GM19395 (cell line): ENCODE data around the gene PARP14.

Experiments
- ATAC-seq: cut with Tn5 transposase; IDR thresholded peaks from one replicate; pipeline ENCODE4 v1.9.1; 2021; ENCODE audit warnings: mild to moderate bottlenecking, moderate library complexity; ENCODE audit not compliant: unreplicated experiment

The PARP14 gene

GRCh38 chr3:122767540-122768372 is 87.1 kb downstream of the PARP14 start:
- no peak for ATAC-seq

- ATAC-seq, result no peak
These were observed 90.0 kb downstream of the PARP14 start for GRCh38 chr3:122770521-122771202.

GRCh38 chr3:122772827-122773226 is 92.2 kb downstream of the PARP14 start:
- no peak for ATAC-seq

GRCh38 chr3:122773944-122774509 is 93.4 kb downstream of the PARP14 start:
- peak; percentile 81 for ATAC-seq

- ATAC-seq, result peak; percentile 23
These were observed 93.9 kb downstream of the PARP14 start for GRCh38 chr3:122774564-122774963.

- ATAC-seq, result no peak
These were observed 96.2 kb downstream of the PARP14 start for GRCh38 chr3:122776675-122777468.

- no peak for ATAC-seq
These were observed 96.9 kb downstream of the PARP14 start for GRCh38 chr3:122777563-122777962.
